Neutrophil (primary cell): ENCODE data around the gene CBR3.
A peak's percentile ranks its signal among the peaks of the same experiment; 100 is the strongest.

Source experiments
- H3K27ac ChIP-seq: fragments of 200-600 bp; sonication (generic); 2 replicates; pipeline ENCODE4 v1.5.1; 2016; ENCODE audit warnings: mild to moderate bottlenecking, moderate library complexity
- H3K27me3 ChIP-seq: fragments of 200-600 bp; sonication (generic); 2 replicates; pipeline ENCODE4 v1.6.0; 2016; ENCODE audit warnings: mild to moderate bottlenecking
- H3K36me3 ChIP-seq: fragments of 200-600 bp; sonication (generic); 2 replicates; pipeline ENCODE4 v1.5.1; 2017
- H3K4me1 ChIP-seq, 2 experiments: fragments of 200-600 bp in 1 of 2; sonication (generic) in 1 of 2; 1 replicate in 1 of 2; 2 replicates in 1 of 2; pipeline versions ENCODE4 v1.5.1 to v1.6.1; 2013 to 2016; ENCODE audit warnings: low read depth in 1 of 2, low read length in 1 of 2, mild to moderate bottlenecking in 1 of 2, moderate library complexity in 1 of 2; ENCODE audit not compliant: control insufficient read depth in 1 of 2, insufficient read depth in 1 of 2
- H3K4me3 ChIP-seq, 2 experiments: fragments of 200-600 bp in 1 of 2; sonication (generic) in 1 of 2; 1 replicate in 1 of 2; 2 replicates in 1 of 2; pipeline ENCODE4 v1.5.1; 2013 to 2016; ENCODE audit warnings: low read depth in 1 of 2, low read length in 1 of 2, mild to moderate bottlenecking in 1 of 2, moderate library complexity in 1 of 2
- H3K9me3 ChIP-seq: fragments of 200-600 bp; sonication (generic); 2 replicates; pipeline ENCODE4 v1.5.1; 2016
- TF ChIP-seq, protein P1 (sequence below): fragments of 200-600 bp; sonication (generic); IDR thresholded peaks from 2 replicates; pipeline ENCODE4 v1.5.1; 2016; ENCODE audit warnings: antibody characterized with exemption

CBR3 gene

DNA sequence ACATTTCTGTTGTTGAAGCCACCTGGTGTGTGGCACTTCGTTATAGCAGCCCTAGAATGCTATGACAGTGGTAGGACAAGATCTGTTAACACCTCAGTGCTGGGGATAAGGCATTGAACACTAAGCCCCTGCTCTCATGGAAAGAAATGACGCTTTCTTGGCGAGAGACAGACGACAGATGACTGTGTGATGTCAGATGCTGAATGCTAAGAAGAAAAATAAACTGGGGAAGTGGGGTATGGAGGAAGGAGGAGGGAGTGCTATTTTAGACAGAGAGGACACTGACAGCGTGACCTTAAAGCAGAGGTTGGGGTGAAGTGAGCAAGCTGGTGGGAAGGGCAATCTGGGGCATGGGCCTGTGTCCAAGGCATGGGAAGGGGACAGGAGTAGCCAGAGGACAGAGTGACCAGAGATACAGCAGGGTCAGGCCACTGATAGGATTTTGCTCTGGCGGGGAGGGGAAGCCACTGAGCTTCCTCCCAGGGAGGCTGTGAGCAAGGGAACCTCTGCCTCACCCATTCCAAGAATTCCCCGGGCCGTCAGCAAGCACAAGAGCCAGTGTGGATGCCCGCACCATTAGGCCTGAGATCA, 37.0 kb downstream of the CBR3 start:
- Histone ChIP-seq H3K4me1 (peaks cover 49 to 66% of the 10 kb centered on the region in 2 experiments), H3K9me3 (no peaks in the 10 kb centered on the region), H3K36me3 (no peaks in the 10 kb centered on the region), H3K27me3 (no peaks in the 10 kb centered on the region), H3K4me3 (no peak overlapping the region), H3K27ac (peak overlapping the region; percentile 83)
- TF ChIP-seq, protein P1, sequence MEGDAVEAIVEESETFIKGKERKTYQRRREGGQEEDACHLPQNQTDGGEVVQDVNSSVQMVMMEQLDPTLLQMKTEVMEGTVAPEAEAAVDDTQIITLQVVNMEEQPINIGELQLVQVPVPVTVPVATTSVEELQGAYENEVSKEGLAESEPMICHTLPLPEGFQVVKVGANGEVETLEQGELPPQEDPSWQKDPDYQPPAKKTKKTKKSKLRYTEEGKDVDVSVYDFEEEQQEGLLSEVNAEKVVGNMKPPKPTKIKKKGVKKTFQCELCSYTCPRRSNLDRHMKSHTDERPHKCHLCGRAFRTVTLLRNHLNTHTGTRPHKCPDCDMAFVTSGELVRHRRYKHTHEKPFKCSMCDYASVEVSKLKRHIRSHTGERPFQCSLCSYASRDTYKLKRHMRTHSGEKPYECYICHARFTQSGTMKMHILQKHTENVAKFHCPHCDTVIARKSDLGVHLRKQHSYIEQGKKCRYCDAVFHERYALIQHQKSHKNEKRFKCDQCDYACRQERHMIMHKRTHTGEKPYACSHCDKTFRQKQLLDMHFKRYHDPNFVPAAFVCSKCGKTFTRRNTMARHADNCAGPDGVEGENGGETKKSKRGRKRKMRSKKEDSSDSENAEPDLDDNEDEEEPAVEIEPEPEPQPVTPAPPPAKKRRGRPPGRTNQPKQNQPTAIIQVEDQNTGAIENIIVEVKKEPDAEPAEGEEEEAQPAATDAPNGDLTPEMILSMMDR, result no peak

DNA sequence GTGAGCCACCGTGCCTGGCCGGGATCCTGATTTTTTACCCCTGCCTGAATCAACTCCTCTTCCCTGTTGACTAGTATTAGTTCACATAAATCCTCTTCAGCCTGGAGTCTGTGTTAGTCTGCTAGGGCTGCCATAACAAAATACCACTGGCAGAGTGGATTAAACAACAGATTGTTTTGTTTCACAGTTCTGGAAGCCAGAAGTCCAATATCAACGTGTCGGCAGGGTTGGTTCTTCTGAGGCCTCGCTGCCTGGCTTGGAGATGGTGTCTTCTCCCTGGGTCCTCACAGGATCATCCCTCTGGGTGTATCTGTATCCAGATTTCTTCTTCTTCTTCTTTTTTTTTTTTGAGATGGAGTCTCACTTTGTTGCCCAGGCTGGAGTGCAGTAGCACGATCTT, 39.9 kb downstream of the CBR3 start:
- Histone ChIP-seq H3K27me3 (no peaks in the 10 kb centered on the region), H3K4me1 (peaks cover 40 to 64% of the 10 kb centered on the region in 2 experiments), H3K36me3 (no peaks in the 10 kb centered on the region), H3K4me3 (no peak overlapping the region), H3K9me3 (no peaks in the 10 kb centered on the region), H3K27ac (peak overlapping the region; percentile 83)
- TF ChIP-seq, protein P1, result no peak

DNA sequence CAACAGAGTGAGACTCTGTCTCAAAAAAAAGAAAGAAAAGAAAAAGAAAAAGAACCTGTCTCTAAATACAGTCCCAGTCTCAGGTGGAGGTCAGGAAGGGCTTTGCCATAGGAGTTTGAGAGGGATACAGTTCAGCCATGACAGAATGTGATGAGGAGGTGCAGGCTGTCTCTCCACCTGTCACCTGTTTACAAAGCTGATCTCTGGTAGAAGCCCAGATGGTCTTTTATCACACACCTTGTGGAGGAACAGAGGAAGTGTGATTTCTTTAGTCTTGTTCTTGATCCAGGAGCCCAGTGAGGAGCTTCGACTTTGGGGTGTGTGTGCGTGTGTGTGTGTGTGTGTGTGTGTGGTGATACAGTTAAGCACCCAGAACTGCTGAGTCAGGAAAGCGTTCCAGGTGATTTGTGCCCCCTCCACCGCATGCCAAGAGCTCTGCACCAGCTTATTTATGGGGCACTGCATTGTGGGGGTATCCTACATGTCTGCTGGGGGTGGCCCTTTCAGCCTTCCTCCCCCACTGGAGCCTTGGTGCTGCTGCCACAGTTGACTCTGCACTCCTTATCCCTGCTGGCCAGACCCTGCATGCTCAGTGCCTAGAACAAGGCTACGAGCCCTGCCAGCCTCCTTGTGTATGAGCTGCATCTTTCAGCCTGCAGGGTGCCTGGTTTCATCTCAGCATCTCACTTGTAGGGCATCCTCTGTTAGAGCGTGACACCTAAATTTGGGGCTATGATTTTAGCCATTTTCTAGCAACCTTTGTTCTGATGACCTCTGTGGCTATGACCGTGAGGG, 41.1 kb downstream of the CBR3 start:
- Histone ChIP-seq H3K27me3 (no peaks in the 10 kb centered on the region), H3K36me3 (no peaks in the 10 kb centered on the region), H3K4me1 (peaks cover 40 to 60% of the 10 kb centered on the region in 2 experiments), H3K27ac (peak overlapping the region; percentile 35), H3K4me3 (no peak overlapping the region), H3K9me3 (no peaks in the 10 kb centered on the region)
- TF ChIP-seq, protein P1, result no peak

DNA sequence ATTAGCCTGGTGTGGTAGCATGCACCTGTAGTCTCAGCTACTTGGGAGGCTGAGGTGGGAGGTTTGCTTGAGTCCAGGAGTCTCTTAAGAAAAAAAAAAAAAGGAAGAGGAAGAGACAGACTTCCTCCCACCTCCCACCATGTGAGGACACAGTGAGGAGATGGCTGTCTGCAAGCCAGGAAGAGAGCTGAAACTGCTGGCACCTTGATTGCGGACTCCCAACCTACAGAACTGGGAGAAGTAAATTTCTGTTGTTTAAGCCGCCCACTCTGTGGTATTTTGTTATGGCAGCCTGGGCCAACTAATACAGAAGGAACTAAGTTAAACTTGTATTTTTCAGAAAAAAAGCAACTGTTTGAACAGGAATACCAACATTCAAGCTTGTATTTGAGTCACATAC, 43.5 kb downstream of the CBR3 start:
- H3K27ac ChIP-seq, result peak overlapping the region; percentile 66
- H3K9me3 ChIP-seq, result no peaks in the 10 kb centered on the region
- no peak overlapping the region for H3K4me3 ChIP-seq
- peaks cover 55 to 65% of the 10 kb centered on the region in 2 experiments for H3K4me1 ChIP-seq
- no peaks in the 10 kb centered on the region for H3K36me3 ChIP-seq
- H3K27me3 ChIP-seq, result no peaks in the 10 kb centered on the region
- TF ChIP-seq, protein P1, result no peak

DNA sequence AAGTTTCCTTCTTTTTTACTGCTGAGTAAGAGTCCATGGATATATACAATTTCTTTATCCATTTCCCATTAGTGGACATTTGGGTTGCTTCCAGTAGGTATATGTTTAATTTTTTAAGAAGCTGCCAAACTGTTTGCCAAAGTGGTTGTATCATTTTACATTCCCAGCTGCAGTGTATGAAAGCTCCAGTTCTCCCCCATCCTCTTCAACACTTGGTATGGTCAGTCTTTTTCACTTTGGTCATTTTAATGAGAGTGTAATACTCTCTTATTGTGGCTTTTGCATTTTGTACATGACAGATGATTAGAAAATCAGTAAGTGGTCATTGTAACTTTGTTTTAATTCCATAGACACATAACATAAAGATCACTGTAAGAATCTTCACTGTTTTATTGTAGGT, 44.3 kb downstream of the CBR3 start:
- Histone ChIP-seq H3K4me1 (peaks cover 56 to 65% of the 10 kb centered on the region in 2 experiments), H3K27ac (peak overlapping the region; percentile 66), H3K36me3 (no peaks in the 10 kb centered on the region), H3K4me3 (no peak overlapping the region), H3K9me3 (no peaks in the 10 kb centered on the region), H3K27me3 (no peaks in the 10 kb centered on the region)
- TF ChIP-seq, protein P1, result no peak
